ENCODE data around the gene HMX1.

The HMX1 gene

DNA sequence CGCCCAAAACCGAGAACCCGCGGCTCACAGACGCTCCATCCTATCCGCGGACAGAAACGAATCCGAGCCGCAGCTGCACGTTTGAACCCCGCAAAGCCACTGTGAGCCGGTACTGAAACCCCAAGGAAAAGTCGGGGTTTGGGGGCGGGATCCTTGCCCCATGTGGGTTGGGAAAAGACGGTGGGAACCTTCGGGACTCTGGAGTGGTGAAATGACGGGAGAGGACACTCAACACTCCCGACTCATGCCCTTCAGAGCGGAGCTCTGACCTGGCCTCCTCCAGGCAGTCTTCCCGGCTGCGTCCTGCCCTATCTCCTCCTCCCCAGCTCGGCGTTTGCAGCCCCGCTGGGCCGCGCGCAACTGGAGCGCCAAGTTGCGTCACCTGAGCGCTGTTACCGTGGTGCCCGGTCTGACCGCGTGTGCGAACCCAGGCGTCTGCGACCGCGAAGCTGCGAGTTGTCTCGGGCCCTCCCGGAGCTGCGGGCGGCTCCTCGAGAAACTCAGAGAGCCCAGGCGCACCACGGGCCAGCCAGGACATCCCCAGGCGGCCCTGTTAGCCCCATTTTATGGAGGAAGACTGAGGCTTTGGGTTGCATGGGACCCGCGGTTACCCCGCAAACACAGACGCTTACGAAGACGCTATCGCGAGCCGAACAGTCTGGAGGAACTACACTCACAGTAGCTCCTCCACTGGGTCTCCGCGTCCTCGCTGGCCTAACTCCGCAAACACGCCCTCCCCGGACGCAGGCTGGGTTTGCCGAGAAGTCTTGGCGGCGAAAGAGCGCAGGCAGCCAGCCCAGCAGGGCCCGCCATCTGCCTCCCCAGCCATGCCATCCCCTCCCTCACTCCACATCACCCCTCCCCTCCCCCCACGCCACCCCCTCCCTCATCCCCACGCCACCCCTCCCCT, 20.3 kb upstream of the HMX1 start:
- no peak for DNase-seq

DNA sequence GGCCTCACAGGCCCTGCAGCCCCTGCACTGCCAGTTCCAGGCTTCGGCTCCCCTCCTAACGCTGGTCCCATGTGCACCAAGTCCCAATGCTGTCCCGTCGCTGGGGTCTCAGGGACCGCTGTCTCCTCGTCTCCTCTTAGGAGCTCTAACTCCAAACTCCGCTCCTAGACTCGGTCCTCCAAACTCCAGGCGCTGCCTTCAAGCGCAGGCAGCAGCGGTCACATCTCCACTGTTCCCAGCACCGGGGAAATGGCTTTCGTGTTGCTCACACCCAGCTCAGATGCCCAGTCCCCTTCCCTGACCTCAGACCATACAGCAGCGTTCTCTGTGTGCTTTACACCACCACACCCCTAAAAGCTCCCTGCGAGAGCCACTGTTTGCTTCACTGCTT, 19.6 kb upstream of the HMX1 start:
- DNase-seq, result no peak

GRCh38 chr4:8888856-8889255, 17.2 kb upstream of the HMX1 start:
- no peak for DNase-seq

GRCh38 chr4:8886612-8887406, 15.2 kb upstream of the HMX1 start:
- DNase-seq, result no peak

- DNase-seq, result no peak
These were observed 10.6 kb upstream of the HMX1 start for GRCh38 chr4:8882239-8882638.

GRCh38 chr4:8880851-8881250, 9.2 kb upstream of the HMX1 start:
- no peak for DNase-seq

DNA sequence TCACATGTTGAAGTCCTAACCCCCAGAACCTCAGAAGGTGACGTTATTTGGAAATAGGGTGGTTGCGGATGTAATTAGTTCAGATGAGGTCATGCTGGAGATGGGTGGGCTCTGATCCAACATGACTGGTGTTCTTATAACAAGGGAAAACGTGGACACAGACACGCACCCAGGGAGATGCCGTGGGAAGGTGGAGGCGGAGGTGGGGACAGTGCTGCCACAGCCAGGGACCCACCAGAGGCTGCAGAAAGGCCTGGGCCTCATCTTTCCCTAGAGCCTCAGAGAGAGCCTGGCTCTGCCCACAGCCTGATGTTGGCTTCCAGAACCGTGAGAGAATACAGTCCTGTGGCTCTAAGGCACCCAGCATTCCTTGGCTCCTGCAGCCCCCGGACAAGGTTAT, 7.9 kb upstream of the HMX1 start:
- no peak for DNase-seq

DNA sequence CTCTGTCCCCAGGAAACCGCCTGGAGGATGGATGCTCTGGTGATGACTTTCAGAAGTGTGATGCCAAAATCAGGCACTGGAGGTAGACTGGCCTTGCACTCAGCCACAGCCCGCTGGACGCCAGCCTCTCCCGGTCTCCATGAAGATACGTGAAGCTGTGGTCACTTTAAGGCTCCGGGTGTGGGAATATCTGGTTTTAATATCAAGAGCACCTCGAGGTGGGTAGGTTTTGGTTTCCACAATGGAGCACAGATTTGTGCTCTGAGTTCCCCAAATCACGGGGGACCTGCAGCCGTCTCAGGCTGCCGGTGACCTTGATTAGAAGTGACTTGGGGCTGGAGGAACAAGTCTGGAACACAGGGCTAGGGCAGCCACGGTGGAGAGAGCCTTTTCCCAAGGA, 6.8 kb upstream of the HMX1 start:
- no peak for DNase-seq

DNA sequence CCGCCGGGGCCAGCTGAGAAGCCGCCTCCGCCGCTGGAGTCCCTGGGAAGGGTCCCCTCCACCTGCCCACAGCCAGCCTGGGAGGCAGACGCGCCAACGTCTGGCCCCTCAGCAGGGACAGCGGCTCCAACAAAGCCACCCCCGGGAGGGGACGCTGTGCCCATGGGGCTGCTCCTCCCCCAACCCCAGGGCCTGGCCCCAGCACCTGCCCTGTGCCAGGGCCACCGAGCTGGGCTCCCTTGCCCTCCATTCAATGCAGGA, 6.1 kb upstream of the HMX1 start:
- no peak for DNase-seq

GRCh38 chr4:8876982-8877779, 5.5 kb upstream of the HMX1 start:
- DNase-seq, result no peak

GRCh38 chr4:8874896-8875680, 3.4 kb upstream of the HMX1 start:
- DNase-seq, result no peak

GRCh38 chr4:8874003-8874895, 2.6 kb upstream of the HMX1 start:
- no peak for DNase-seq

DNA sequence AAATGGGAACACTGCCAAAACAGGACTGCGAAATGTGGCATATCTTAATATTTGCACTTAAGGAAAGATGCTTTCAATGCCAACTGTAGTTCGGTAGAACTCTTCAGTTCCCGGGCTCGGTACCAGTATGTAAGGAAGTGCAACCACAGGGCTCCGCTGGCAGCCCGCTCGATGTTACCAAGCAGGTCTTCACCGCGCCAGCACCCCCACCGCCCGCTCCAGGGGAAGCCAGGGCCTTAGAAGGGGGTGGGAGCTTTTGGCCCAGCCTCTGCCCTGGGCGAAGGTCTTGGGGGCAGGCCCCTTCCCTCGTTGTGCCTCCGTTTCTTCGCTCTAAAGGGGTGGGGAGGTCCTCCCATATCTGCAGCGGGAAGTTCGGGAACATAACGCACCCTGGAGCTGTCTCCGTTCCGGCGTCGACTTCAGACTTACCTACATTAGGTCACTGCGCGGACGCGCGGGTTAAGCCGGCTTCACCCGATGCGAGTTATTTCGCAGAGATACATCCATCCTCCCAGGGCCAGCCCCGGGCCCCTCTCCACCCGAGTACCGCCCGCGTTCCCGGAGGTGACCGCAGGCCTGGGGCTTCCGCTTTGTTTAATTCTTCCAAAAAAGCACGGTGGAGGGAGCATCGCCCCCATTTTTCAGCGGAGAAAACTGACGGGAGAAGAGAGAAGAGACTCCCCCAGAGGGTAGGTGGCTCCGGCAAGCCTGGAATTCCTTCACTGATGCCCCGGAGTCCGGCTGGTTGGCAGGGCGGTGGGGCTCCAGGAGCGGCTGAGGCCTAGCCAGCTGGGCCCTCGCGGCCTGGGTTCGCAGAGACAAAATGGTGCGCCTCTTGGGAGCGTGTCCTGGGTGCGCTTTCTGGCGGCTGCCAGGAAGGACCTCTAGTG, 1.0 kb upstream of the HMX1 start:
- no peak for DNase-seq

DNA sequence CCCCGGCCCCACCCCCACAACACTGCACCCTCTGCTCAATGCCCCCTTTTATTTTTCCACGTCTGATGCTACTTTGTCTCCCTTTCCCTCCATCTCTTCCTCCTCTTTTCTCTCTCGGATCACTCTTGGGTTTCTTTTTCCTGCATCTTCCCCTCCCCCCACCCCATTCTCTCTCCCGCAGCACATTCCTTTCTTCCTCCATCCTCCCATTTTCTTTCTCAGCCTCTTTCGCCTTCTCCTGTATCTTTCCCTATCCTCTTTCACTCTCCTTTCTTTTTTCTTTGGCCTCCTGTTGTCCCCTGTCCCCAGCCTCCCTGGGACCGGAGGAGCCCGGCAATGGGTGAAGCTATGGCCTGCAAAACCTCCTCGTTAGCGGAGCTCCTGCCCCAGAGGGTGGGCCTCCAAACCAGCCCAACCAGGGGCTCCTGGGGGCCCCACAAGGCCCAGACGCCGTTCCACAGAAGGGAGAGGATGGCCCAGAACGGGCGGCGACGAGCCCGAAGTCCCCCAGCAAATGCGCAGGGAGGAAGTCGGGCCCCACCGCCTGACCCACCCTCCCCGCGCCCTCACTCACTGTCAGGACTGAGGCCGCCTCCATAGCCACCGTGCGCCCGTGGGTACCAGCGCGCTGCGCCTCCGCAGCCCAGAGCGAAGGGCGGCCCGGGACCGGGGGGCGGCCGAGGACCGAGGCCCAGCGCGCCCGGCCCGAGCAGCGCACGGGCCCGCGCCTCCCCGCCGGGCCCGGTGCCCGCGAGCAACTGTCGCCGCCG, 807 bp downstream of the HMX1 start:
- no peak for DNase-seq

DNA sequence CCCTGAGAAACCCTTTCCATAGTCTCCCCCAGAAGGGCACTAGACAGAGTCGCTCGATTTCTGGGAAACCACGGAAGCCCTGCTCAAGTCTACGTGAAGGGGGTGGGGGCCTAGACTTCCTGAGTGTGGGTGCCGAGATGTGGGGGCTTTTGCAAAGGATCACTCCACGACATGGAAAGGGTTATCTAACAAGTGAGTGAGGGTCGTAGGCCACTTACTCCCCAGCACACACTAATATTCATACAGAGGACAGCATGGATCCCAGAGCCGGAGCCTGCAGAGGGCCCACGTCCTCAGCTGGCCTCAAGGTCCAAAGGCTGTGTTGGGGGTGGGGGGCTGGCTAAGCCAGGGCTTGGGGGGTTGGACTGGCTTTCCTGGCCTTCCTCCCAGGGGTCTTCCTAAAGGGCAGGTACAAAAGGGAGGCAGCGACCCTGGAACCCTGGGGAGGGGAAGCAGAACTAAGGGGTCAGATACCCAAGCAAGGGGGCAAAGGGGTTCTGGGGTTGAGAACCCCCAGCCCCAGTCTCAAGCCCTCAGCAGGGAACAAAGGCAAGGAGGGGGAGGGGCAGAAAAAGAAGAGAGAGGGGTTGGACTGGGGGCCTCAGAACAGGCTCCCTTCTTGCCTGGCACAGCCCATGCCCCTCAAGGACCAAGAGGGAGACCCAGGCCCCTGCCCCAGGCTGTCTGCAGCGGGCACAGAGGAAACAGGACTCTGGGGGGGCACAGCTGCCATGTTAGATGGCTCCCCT, 1.6 kb downstream of the HMX1 start:
- DNase-seq, result no peak

GRCh38 chr4:8869002-8869897, 2.4 kb downstream of the HMX1 start:
- DNase-seq, result no peak

- DNase-seq, result no peak
These were observed 3.2 kb downstream of the HMX1 start for GRCh38 chr4:8868321-8869001.

Measured in DMS153 (cell line).